GM15510 (cell line): ENCODE measurements around the gene XPO6.

ENCODE experiments used
- POLR2A ChIP-seq: IDR thresholded peaks from 3 replicates; pipeline ENCODE4 v1.6.1; 2011; ENCODE audit warnings: borderline replicate concordance; ENCODE audit not compliant: insufficient read length; ENCODE audit errors: extremely low read depth

Gene XPO6

DNA sequence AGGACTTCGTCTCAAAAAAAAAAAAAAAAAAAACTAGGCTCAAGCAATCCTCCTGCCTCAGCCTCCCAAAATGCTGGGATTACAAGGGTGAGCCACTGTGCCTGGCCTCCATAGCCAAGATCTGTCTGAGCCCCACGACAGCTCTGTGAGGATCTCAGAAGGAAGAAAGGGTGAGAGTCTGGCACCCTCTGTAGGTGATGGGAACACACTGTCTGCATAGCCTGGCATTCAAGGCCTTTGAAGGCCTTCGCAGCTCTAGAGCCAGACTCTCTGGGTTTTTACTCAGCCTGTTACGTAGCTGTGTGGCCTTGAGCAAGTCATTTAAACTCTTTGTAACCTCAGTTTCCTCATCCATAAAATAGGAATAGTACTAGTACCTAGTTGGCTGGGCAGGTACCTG lies 6.3 kb upstream of the XPO6 start:
- TF ChIP-seq POLR2A: no peak

- no peak for TF ChIP-seq POLR2A
Measured at GRCh38 chr16:28217326-28217725, 5.6 kb upstream of the XPO6 start.

DNA sequence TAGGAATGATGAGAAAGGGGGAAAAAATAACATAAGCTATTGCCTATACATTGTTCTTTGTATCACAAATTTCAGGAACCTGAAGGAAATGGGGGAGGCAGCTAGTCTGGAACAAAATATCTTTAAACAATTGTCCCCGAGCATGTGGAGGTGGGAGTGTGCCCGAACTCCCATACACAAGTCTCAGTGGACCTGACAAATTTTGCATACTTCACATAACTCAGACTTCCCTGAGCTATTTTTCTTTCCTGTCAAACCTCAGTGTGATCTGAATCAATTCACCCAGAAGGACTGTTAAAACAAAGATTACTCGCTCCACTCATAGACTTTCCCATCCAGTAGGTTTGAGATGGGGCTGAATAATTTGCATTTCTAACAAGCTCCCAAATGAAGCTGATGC lies 1.6 kb upstream of the XPO6 start:
- no peak for TF ChIP-seq POLR2A

DNA sequence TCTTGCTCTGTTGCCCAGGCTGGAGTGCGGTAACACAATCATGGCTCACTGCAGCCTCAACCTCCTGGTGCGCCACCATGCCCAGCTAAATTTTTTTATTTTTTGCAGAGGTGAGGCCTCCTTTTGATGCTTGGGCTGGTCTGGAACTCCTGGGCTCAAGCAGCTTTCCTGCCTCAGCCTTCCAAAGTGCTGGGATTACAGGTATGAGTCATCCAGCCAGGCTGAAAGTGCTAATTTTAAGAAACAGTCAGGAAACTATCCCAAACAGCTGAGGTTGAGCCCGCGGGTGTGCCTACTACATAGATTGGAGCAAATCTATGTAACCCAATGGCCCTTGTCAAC lies 738 bp upstream of the XPO6 start:
- no peak for TF ChIP-seq POLR2A

GRCh38 chr16:28210979-28211588 lies 681 bp downstream of the XPO6 start:
- TF ChIP-seq POLR2A: no peak

DNA sequence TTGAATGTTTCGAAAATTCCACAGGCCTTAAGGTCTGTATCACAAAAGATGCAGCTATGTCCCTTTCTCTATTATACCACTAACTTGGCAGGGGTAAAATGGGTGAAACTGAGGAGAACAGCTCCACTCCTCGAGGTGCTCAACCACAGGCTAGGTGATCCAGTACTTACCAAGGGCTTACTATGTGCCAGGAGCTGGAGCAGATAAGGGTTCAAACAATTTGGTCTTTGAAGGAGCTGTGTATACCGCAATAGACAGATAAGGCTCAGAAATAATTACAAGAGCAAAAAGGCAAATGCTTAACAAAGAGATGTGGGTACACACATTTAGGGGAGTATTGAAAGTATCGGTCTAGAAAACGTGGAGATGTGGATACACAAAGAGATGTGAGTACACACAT lies 1.5 kb downstream of the XPO6 start:
- TF ChIP-seq POLR2A: no peak

GRCh38 chr16:28208824-28209223 lies 2.9 kb downstream of the XPO6 start:
- TF ChIP-seq POLR2A: no peak

DNA sequence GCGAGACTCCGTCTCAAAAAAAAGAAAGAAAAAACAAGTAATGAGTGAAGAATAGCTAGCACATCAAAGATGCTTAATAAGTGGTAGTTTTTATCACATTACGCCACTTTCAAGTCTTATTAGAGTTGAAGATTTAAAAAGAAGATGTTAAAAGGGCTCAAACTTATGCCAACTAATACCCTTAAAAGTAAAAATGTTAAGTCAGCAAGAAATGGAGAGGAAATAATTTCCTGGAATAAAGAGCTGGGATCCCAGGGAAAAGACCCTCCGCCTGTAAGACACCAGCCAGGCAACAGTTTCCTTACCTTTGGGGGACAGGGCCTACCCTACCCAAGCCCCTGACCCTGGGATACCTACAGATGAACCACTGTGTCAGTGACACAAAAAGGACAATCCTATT lies 3.6 kb downstream of the XPO6 start:
- TF ChIP-seq POLR2A: no peak

DNA sequence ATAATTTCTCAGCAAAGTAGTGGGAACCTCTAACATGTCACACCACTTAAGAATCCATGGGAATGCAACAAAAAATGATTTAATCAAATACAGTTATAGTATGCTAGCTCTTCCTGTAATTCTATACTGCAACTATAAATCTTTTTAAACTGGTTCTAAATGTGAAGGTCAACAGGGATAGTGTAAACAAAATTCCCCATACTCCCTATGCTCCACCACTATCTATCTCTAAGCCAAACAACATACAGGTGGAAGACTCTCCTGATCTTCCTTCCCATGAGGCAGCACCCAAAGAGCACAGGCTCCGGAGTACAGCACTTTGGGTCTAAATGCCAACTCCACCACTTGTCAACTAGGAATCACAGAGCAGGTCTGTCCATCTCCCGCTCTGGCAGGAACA lies 4.4 kb downstream of the XPO6 start:
- no peak for TF ChIP-seq POLR2A

GRCh38 chr16:28205974-28206373 lies 5.8 kb downstream of the XPO6 start:
- TF ChIP-seq POLR2A: no peak

DNA sequence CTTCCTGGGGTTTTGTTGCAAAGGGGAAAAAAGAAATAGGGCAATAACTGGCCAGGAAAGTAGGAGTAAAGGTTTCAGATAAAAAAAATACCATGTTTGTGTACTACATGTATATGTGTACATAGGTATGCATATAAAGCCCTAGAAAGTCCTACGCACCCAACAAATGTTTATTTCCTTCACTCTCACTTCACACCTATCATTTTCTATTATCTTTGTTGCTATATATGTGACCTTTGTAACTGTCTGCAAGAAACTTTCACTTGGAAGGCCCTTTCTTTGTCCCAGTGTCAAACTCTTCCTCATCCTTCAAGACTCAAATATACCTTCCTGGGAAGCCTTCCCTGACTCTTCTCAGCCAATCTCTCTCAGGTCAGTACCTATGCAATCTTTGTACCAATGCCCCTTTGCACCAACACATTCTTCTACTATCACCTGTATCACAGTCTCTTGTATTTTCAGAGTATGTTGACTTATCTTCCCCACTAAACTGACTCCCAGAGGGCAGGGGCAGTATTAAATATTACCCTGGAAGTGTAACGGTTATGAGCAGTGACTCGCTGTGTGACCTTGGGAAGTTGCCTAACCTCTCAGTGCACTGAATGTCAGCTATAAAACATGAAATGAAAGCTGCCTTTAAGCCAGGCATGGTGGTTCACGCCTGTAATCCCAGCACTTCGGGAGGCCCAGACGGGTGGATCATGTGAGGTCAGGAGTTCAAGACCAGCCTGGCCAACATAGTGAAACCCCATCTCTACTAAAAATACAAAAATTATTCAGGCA lies 6.5 kb downstream of the XPO6 start:
- no peak for TF ChIP-seq POLR2A

- no peak for TF ChIP-seq POLR2A
Measured at GRCh38 chr16:28204622-28205021, 7.1 kb downstream of the XPO6 start.

DNA sequence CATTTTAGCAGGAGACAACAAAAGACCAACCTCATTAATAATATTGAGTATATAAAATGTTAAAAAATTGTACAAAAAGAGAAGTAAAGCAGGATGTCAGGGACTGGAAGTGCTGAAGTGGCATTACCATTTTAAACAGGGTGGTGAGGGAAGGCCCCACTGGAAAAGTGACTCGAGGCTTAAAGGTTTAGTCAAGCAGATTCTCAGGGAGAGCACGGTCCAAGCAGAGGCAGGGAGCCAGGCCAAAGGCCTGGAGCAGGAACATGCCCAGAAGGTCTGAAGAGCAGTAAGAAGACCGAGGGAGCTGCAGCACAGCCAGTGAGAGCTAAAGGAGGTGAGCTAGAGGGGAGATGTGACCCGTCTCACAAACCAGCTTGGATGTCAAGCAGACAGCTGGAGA lies 7.6 kb downstream of the XPO6 start:
- TF ChIP-seq POLR2A: no peak

DNA sequence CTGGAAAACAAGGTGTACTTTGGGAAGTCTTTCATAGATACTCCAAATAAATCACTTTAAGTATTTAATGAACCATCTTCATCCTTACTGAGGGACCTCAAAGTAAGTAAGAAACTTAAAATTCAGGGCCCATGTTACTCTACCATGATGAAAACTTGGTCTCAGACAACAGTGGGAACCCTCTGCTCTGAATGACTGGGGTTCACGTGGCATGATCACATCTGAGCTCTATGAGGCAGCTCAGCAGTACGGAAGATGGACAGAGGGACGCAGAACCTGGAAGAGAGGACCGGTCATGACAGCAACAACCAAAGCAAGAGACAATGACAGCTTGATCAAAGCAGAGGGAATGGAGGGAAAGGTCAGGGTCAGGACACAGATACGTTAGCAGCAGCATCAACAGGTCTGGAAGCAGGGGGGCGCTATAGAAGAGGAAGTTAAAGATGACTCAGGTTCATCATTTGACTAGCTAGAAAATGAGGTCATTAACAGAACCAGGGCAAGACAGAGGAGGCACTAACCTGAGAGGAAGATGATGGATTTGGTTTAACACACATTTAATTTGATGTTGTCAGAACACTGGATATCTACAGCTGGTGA lies 9.5 kb downstream of the XPO6 start:
- TF ChIP-seq POLR2A: no peak

DNA sequence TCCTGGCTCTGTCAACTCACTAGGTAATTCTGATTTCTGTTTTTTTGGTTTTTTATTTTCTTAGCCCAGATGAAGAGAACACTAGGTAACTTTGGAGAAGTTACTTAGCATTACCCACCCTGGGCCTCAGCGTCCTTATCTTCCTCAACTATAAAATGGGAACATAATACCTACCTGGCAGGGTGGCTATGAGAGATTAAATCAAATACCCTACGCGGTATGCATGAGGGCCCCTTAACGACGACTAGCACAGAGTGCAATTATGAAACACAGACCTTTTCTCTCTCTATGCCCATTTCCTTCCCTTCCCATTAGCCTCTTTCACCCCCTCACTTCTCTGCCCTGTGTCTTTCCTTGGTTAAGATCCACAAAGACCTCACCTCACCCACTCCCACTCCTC lies 11.1 kb downstream of the XPO6 start:
- TF ChIP-seq POLR2A: no peak

DNA sequence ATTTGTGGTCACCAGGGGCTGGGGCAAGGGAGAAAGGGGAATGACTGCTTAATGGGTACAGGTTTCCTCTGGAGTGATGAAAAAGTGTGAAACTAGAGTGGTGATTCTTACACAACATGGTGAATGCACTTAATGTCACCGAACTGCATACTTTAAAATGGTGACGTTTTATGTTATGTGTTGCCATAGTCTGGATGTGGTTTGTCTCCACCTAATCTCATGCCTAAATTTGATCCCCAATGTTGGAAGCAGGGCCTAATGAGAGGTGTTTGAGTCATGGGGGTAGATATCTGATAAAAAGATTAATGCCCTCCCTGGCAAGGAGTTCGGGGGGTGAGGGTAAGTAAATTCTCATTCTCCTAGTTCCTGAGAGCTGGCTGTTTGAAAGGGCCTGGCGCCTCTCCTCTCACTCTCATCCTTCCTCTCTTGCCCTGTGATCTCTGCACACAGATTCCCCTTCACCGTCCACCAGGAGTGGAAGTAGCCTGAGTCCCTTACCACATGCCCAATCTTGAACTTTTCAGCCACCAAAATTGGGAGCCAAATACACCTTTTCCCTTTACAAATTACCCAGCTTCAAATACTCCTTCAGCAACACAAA lies 15.3 kb downstream of the XPO6 start:
- TF ChIP-seq POLR2A: no peak

GRCh38 chr16:28195859-28196258 lies 15.9 kb downstream of the XPO6 start:
- TF ChIP-seq POLR2A: no peak
